ENCODE data around the gene MAP3K9.

The MAP3K9 gene

DNA sequence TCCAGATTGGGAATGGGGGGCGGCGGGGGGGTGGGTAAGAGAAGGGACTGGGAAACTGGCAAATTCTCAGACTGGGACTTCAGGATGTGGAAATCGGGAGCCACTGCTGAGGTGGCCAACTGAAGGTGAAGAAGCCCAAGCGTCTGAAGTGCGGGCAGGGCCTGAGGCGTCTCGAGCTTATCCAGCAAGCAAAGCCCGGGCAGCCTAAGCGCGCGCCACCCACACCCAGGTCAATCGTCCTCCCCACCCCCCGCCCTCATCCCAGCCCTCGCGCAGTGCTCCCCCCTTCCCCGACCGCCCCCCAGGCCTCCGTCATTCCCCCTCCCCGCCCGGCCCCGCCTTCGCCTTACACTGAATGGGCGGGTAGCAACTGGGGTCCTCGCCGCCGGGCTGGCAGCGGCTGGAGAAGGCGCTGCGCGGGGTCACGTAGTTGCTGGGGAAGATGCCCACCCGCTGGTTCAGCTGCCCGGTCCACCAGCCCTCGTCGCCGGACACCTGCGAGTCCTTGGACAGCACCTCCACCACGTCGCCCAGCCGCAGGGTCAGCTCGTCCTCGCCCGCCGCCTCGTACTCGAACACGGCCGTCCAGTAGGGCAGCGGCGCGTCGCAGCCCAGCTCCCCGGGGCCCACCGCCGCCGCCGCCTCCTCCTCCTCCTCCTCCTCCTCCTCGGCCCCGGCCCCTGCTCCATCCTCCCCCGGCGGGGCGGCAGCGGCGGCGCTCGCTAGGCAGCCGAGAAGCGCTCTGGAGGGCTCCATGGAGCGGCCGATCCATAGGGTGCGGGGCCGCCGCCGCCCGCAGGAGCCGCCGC is 693 bp downstream of the MAP3K9 start:
- ATAC-seq (replicated peaks) (peak; percentile 24 to 26), DNase-seq (peak; percentile 17)
- no peak overlapping the region for H3K4me3 Mint-ChIP-seq
- H3K27me3 Mint-ChIP-seq, result no peaks in the 10 kb centered on the region
- H3K27ac Mint-ChIP-seq, result peak overlapping the region; percentile 93
- H3K9me3 Mint-ChIP-seq, result peaks cover 0 to 1% of the 10 kb centered on the region in 2 donors
- H3K36me3 Mint-ChIP-seq, result peaks cover 2 to 6% of the 10 kb centered on the region in 2 donors
- H3K4me1 Mint-ChIP-seq, result peaks cover 18 to 37% of the 10 kb centered on the region in 2 donors

DNA sequence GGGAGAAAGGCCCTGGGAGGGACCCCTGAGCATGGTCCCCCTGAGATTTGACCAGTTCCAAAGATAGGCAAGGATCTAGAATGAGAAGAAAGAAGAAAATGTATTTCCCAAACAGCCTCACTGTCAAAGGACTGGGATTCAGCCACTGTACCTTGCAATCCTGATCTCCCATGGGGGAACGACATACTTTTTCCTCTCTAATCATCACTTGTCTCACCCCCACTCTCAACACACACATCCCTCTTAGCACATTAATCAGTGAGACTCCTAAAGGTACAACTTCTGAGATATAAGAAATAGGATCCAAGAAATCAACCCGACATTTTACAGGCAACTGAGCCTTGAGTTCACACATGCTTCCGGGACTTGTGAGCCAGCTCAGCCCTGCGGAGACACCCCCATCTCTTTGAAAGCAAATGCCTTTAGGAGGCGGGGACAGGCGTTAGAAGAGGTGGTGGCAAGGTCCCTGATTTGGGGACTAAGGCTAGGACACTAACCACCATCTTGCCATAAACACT is 1.4 kb downstream of the MAP3K9 start:
- Mint-ChIP-seq H3K27me3 (no peaks in the 10 kb centered on the region), H3K4me1 (peaks cover 19 to 38% of the 10 kb centered on the region in 2 donors), H3K36me3 (peaks cover 5 to 8% of the 10 kb centered on the region in 2 donors), H3K27ac (peak overlapping the region; percentile 93), H3K9me3 (peaks cover 0 to 1% of the 10 kb centered on the region in 2 donors), H3K4me3 (no peak overlapping the region)
- DNase-seq, result peak; percentile 37
- ATAC-seq (replicated peaks), result peak; percentile 24 to 31

DNA sequence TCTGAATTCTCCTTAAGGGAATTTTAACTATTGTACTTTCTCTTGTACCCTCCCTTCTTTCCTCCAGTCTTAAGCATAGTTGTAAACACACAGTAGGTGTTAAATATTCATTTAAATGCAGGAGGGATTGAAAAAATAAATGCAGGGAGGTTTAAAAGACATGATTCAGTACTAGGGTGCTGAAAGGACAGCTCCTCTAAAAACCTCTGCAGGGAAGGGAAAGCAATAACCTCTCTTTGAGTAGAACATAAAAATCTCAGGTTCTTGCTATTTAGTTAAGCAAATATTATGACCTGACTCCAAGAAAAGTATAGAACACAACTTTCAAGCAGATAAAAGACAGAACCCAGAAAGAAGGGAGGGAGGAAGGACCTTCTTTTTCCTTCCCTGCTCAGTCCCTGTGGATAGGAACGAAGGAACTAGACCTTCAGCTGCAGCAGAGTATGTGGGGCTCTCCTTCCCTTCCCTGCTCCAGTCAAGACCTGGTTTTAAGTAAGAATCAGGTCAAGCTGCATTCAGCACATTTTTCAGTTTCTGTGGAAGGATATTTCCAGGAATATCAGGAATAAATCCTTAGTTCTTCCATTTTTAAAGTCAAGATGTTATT is 4.7 kb downstream of the MAP3K9 start:
- H3K9me3 Mint-ChIP-seq, result peaks cover 0 to 2% of the 10 kb centered on the region in 2 donors
- no peak overlapping the region for H3K27ac Mint-ChIP-seq
- H3K4me3 Mint-ChIP-seq, result no peak overlapping the region

DNA sequence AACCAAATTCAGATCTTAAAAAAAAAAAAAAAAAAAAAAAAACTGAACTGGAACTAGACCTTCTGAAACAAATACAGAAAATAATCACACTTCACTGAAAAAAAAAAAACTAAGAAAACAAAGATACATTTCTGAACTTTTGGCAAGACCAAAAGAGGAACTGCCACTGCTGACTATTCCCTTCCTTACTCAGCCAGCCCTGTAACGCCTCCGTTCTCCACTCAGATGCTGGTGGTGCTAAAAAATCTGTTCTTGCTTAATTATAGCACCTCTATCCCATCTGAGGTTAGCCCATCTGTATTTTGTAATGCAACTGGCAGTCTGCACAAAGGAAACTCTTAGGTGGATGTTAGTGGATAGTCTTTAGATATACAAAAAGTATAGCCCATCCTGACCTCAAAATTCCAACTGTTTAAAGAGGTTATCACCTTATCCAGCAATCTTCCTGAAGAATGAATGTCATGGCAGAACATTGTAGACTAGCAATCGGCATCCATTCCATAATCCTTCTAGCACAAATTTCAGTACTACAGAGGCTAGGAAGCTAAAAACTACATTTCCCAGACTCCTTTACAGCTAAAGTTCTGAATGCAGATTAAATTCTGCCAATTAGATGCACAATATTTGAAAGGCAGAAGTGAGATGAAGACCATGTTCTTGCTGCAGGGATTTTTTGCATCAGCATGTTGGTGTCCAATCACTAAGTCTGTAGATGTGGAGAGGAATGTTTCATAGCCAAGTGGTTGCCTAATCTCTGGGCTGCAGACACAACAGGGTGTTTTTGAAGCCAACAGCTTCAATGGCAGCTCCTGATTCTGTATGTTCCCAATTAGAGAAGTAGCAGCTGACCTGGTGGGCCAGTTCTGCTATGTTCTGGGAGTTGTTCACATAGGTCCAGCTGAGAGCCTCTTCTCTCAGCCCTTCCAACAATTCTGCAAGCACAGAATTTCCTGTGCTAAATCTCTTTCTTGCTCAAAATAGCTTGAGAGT is 5.7 kb downstream of the MAP3K9 start:
- H3K36me3 Mint-ChIP-seq, result peaks cover 17 to 32% of the 10 kb centered on the region in 2 donors
- no peak overlapping the region for H3K27ac Mint-ChIP-seq
- ATAC-seq (replicated peaks) (peak; percentile 95), DNase-seq (peak; percentile 39)
- peaks cover 35 to 55% of the 10 kb centered on the region in 2 donors for H3K4me1 Mint-ChIP-seq
- no peaks in the 10 kb centered on the region for H3K27me3 Mint-ChIP-seq
- H3K9me3 Mint-ChIP-seq, result peaks cover 0 to 2% of the 10 kb centered on the region in 2 donors
- H3K4me3 Mint-ChIP-seq, result peak overlapping the region; percentile 29 to 60

More for the DNA sequence above, 4.7 kb downstream of the MAP3K9 start:
- Mint-ChIP-seq H3K4me1 (peaks cover 35 to 55% of the 10 kb centered on the region in 2 donors), H3K36me3 (peaks cover 15 to 29% of the 10 kb centered on the region in 2 donors), H3K27me3 (no peaks in the 10 kb centered on the region)
- no peak for DNase-seq
- no peak for ATAC-seq (replicated peaks)

DNA sequence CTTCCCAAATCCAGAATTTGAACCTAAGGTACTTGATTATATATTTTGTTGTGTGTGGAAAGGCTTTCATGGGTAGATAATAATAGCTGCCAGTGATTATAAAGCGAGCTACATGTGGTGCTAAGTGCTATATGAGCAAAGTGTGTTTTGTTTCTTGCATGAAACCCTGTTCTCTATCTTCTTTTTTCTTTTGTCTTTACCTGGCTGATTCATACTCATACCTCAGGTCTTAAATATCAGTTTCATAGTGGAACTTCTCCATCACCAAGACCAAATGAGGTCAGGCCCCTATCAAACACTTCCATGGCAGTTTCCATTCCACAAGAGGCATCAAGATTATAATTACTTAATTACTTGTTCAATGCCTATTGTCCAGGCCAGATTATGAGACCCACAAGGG is 6.9 kb downstream of the MAP3K9 start:
- Mint-ChIP-seq H3K4me1 (peaks cover 29 to 47% of the 10 kb centered on the region in 2 donors), H3K36me3 (peaks cover 15 to 29% of the 10 kb centered on the region in 2 donors), H3K4me3 (peak overlapping the region in 1 of 2 donors; percentile 60), H3K27me3 (no peaks in the 10 kb centered on the region), H3K9me3 (peaks cover 0 to 2% of the 10 kb centered on the region in 2 donors), H3K27ac (no peak overlapping the region)
- DNase-seq, result no peak
- peak; percentile 22 to 33 for ATAC-seq (replicated peaks)

DNA sequence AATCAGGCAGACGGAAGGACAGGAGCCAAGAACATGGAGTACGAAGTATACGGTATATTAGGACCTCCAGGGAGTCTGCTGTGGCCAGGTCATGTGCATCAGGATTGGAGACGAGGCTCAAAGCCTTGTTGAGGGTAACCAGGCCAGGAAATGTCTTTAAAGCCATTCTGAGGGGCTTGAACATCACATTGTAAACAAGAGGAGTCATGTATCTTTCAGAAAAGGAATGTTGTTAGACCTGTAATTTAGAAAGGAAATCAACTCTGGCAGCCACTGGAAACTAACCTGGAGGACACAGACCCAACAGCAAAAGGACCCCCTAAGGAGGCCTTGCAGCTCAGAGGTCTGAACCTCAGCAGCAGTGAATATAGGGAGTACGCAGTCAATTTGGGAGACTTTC is 7.5 kb downstream of the MAP3K9 start:
- Mint-ChIP-seq H3K27ac (no peak overlapping the region), H3K27me3 (no peaks in the 10 kb centered on the region), H3K9me3 (peaks cover 0 to 2% of the 10 kb centered on the region in 2 donors), H3K4me1 (peaks cover 28 to 44% of the 10 kb centered on the region in 2 donors), H3K4me3 (no peak overlapping the region), H3K36me3 (peaks cover 17 to 31% of the 10 kb centered on the region in 2 donors)
- no peak for DNase-seq
- ATAC-seq (replicated peaks), result no peak

DNA sequence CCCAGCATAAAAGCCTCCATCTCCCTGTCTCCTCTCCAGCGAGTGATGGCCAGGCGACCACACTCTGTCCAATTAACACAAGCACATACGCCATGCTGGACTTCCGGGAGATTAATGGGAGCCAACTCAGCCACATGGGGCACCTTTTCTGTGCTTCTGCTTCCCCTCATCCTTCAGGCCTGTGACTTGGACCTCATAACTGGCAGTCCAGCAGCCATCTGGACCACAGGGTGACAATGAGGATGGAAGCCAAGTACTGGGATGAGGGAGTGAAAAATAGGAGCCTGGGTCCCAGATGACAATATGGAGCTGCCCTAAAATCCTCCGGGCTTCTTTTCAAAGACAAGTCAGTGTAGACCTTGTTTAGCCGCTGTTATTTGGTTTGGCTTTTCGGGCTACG is 12.8 kb downstream of the MAP3K9 start:
- H3K27ac Mint-ChIP-seq, result no peak overlapping the region
- peaks cover 15% of the 10 kb centered on the region in 2 donors for H3K4me1 Mint-ChIP-seq
- DNase-seq, result no peak
- peaks cover 26 to 42% of the 10 kb centered on the region in 2 donors for H3K36me3 Mint-ChIP-seq
- H3K9me3 Mint-ChIP-seq, result no peaks in the 10 kb centered on the region
- H3K4me3 Mint-ChIP-seq, result no peak overlapping the region
- no peaks in the 10 kb centered on the region for H3K27me3 Mint-ChIP-seq
- no peak for ATAC-seq (replicated peaks)

DNA sequence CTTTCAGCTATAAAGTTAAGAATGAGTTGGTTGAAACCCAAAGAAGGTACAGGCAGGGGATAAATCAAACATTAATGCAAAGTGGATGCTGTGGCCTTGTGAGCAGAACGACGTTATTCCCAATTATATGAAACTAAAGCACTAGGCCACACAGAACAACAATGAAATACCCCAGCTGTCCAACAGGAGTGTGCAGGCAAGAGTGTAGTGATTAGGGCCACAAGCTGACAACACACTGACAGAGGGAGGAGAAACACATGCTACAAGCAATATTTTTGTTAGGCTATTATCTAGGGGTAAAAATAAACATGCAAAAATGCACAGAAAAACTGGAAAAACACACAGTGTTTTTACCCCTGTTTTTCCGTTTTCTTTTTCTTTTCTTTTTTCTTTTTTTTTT is 15.0 kb downstream of the MAP3K9 start:
- Mint-ChIP-seq H3K4me3 (no peak overlapping the region), H3K9me3 (no peaks in the 10 kb centered on the region), H3K27me3 (no peaks in the 10 kb centered on the region), H3K27ac (no peak overlapping the region), H3K4me1 (peaks cover 16 to 32% of the 10 kb centered on the region in 2 donors), H3K36me3 (peaks cover 27 to 35% of the 10 kb centered on the region in 2 donors)
- ATAC-seq (replicated peaks) (no peak), DNase-seq (no peak)

DNA sequence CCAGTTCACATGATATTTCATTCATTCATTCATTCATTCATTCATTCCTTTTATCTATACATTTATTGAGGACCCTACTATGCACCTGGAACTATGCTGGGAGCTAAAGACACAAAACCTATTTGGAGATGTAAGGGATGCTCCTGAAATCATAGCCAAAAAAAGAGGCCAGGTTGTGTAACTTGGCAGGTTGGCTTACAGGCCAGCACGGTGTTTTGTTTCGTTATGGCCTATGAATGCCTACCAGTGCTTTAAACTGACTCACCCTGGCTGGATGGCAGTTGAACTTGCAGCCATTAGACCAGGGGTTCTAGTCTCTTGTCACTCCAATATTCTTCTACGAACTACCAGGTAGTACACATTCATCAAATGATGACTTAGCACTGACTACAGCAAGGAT is 15.7 kb downstream of the MAP3K9 start:
- Mint-ChIP-seq H3K4me3 (no peak overlapping the region), H3K4me1 (peaks cover 16 to 32% of the 10 kb centered on the region in 2 donors), H3K27ac (peak overlapping the region; percentile 27), H3K27me3 (no peaks in the 10 kb centered on the region), H3K9me3 (no peaks in the 10 kb centered on the region), H3K36me3 (peaks cover 25 to 35% of the 10 kb centered on the region in 2 donors)
- DNase-seq, result no peak
- ATAC-seq (replicated peaks), result no peak

DNA sequence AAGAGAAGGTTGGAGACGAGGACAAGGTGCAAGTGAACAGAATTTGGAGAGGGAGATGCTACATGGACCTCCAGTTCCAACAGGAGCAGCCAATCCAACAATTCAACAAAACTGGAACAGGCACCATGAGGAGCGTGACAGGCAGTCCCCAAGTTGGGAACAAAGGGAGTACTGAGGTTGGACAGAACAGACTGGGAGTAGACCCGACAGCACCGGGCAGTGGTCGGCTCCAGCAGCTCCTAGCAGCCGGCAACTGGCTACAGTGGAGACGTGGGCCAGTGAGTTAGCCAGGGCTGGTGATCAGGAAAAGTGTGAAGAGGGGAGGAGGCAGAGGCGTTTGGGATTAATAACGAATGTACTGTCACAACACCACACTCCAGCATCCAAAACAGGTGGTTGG is 16.4 kb downstream of the MAP3K9 start:
- H3K36me3 Mint-ChIP-seq, result peaks cover 25 to 35% of the 10 kb centered on the region in 2 donors
- DNase-seq, result no peak
- no peak overlapping the region for H3K4me3 Mint-ChIP-seq
- H3K27me3 Mint-ChIP-seq, result no peaks in the 10 kb centered on the region
- H3K27ac Mint-ChIP-seq, result no peak overlapping the region
- peaks cover 16 to 32% of the 10 kb centered on the region in 2 donors for H3K4me1 Mint-ChIP-seq
- no peaks in the 10 kb centered on the region for H3K9me3 Mint-ChIP-seq
- ATAC-seq (replicated peaks), result no peak

DNA sequence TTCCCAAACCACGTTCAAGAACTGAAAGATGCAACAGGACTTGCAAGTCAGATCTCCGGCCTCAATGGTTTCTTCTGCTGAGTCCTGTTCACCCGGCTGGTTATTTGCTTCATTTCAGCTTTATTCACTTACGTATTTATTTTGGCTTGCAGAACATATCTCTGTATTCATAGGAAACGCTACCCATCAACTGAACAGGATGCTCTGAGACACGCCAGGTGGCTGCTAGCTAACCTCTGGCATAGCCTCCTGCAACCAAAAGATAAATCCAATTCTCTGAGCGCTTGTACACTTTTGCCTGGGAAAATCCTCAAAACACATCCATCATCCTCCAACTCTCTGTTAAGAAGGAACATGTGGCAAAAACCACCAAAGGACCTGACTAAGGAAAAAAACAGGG is 17.3 kb downstream of the MAP3K9 start:
- H3K27me3 Mint-ChIP-seq, result no peaks in the 10 kb centered on the region
- DNase-seq, result no peak
- H3K4me3 Mint-ChIP-seq, result no peak overlapping the region
- no peak for ATAC-seq (replicated peaks)
- no peak overlapping the region for H3K27ac Mint-ChIP-seq
- peaks cover 16 to 32% of the 10 kb centered on the region in 2 donors for H3K4me1 Mint-ChIP-seq
- no peaks in the 10 kb centered on the region for H3K9me3 Mint-ChIP-seq
- peaks cover 23 to 38% of the 10 kb centered on the region in 2 donors for H3K36me3 Mint-ChIP-seq

DNA sequence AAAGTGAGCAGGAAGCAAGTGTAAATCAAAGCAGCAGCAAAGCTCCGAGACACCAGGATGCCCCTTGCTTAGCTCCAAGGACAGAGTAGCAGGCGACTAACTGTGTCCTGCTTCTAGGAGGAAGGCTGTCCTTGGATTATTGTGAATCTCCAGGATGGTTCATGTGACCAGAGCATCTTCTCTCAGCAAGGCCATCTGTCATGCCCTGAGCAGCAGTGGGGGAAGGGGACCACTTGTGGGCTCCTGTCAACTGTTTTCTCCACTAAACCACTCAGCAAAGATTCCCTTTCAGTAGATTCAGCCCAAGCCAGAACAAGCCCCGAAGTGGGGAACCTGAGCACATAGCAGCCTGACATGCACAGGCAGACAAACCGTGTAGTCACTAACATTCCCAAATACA is 19.4 kb downstream of the MAP3K9 start:
- Mint-ChIP-seq H3K4me1 (peaks cover 17 to 32% of the 10 kb centered on the region in 2 donors), H3K9me3 (no peaks in the 10 kb centered on the region), H3K27me3 (no peaks in the 10 kb centered on the region), H3K4me3 (no peak overlapping the region), H3K27ac (no peak overlapping the region), H3K36me3 (peaks cover 27 to 42% of the 10 kb centered on the region in 2 donors)
- DNase-seq (no peak), ATAC-seq (replicated peaks) (no peak)

DNA sequence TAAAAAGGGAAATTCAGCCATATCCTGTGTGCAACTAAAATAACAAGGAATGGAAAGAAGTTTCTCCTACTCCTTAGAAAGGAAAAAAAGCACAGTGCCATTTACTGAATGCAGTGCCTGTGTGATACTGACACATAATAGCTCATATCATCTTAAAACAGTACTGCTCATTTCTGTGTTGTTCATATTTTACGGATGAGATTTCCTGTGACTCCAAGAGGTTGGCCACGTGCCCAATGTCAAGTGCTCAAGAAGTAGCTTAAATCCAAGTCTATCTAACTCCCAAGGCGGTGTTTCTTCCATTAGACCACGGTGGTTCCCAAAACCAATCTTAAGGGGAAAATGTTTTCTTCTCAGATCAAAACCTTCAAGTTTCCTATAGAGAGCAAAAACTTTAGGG is 20.0 kb downstream of the MAP3K9 start:
- peaks cover 27 to 44% of the 10 kb centered on the region in 2 donors for H3K36me3 Mint-ChIP-seq

DNA sequence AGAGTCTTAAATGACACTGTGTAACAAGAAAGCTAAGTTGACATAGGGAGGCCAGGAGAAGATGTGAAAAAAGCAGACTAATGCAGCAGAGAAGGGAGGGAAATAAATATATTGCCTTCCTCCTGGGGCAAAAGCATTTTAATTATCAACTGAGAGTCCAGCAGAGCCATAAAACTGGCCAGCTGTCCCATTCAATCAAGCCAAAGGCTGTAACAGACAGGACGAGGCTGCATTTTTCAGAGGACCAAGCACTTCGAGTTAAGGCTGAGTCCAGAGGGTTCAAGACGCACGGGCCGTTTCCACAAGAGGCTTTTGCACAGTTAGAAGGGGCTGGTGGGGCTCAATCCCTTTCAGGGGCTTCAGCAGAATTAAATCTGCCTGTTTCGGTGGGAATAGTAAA is 20.4 kb downstream of the MAP3K9 start:
- no peak for ATAC-seq (replicated peaks)
- Mint-ChIP-seq H3K27ac (no peak overlapping the region), H3K27me3 (no peaks in the 10 kb centered on the region), H3K4me3 (no peak overlapping the region), H3K36me3 (peaks cover 27 to 41% of the 10 kb centered on the region in 2 donors), H3K9me3 (no peaks in the 10 kb centered on the region), H3K4me1 (peaks cover 13 to 25% of the 10 kb centered on the region in 2 donors)
- no peak for DNase-seq

More for the DNA sequence above, 20.0 kb downstream of the MAP3K9 start:
- Mint-ChIP-seq H3K4me1 (peaks cover 17 to 29% of the 10 kb centered on the region in 2 donors), H3K27ac (no peak overlapping the region), H3K9me3 (no peaks in the 10 kb centered on the region), H3K4me3 (no peak overlapping the region), H3K27me3 (no peaks in the 10 kb centered on the region)
- ATAC-seq (replicated peaks), result no peak
- no peak for DNase-seq

Measured in stimulated activated naive B cell treated with anti-CD40 and anti-IgM and Interleukin-4, amounts not matched to agents 10 μg/mL and 1 μg/mL and 100 μg/mL, for 72 hours (primary cell).